Measurements from ENCODE around the gene GPX3.

- TF ChIP-seq CTCF (IDR thresholded peaks at IDR 0.05) (no peak), POLR2A (IDR thresholded peaks at IDR 0.05) (no peak)
These were observed 30.7 kb upstream of the GPX3 start for GRCh38 chr5:150989695-150990094.

Measured in thyroid gland (tissue), 4 donors.